ENCODE results near the gene MR1.

Gene MR1

DNA sequence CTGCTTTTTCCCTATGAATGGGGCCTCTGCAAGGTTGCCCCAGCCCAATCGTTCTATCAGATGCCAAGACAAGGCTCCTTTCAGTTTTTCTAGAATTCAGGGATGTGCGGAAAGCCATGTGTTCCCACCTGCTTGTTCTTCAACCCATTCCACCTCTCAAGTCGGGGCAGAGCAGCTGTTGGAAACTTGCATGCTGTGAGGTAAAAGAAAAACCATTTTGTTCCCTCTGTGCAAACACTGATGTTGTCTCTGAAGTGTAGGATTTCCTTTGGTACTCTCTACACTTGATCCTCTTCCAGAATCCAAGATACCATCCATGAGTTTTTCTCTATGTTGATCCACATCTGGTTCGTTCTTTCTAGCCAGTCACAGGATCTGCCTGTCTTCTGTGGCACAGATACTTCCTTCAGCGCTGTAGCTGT, 62.0 kb downstream of the MR1 start:
- no peak overlapping the region for H3K4me3 ChIP-seq (ENCODE audit: control insufficient read depth, low read depth, low read length)
- no peak for DNase-seq (ENCODE audit: low read depth)
- TF ChIP-seq, protein P1, sequence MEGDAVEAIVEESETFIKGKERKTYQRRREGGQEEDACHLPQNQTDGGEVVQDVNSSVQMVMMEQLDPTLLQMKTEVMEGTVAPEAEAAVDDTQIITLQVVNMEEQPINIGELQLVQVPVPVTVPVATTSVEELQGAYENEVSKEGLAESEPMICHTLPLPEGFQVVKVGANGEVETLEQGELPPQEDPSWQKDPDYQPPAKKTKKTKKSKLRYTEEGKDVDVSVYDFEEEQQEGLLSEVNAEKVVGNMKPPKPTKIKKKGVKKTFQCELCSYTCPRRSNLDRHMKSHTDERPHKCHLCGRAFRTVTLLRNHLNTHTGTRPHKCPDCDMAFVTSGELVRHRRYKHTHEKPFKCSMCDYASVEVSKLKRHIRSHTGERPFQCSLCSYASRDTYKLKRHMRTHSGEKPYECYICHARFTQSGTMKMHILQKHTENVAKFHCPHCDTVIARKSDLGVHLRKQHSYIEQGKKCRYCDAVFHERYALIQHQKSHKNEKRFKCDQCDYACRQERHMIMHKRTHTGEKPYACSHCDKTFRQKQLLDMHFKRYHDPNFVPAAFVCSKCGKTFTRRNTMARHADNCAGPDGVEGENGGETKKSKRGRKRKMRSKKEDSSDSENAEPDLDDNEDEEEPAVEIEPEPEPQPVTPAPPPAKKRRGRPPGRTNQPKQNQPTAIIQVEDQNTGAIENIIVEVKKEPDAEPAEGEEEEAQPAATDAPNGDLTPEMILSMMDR (IDR thresholded peaks at IDR 0.05; ENCODE audit: control insufficient read depth, insufficient read depth, low read depth, low read length, missing control alignments), result no peak

DNA sequence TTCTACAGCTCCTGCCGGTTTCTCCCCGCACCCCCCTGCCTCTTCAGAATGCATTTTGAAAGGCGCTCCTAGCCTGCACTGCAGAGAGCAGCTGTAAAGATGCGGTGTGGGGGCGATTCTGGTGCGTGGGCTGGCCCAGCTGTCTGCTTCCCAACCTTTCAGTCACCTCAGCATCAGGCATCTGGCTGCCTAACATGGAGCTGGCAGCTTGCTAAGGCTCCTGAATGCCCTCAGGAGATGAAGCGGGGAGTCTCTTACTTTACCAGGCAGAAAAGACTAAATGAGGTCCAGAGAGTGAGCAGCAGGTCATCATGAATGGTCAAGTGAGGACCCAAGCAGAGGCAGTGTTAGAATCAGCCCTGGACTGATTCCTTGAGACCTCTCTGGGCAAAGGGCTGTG, 63.5 kb downstream of the MR1 start:
- no peak overlapping the region for H3K4me3 ChIP-seq (ENCODE audit: control insufficient read depth, low read depth, low read length)
- TF ChIP-seq, protein P1 (IDR thresholded peaks at IDR 0.05; ENCODE audit: control insufficient read depth, insufficient read depth, low read depth, low read length, missing control alignments), result no peak
- DNase-seq (ENCODE audit: low read depth), result no peak

DNA sequence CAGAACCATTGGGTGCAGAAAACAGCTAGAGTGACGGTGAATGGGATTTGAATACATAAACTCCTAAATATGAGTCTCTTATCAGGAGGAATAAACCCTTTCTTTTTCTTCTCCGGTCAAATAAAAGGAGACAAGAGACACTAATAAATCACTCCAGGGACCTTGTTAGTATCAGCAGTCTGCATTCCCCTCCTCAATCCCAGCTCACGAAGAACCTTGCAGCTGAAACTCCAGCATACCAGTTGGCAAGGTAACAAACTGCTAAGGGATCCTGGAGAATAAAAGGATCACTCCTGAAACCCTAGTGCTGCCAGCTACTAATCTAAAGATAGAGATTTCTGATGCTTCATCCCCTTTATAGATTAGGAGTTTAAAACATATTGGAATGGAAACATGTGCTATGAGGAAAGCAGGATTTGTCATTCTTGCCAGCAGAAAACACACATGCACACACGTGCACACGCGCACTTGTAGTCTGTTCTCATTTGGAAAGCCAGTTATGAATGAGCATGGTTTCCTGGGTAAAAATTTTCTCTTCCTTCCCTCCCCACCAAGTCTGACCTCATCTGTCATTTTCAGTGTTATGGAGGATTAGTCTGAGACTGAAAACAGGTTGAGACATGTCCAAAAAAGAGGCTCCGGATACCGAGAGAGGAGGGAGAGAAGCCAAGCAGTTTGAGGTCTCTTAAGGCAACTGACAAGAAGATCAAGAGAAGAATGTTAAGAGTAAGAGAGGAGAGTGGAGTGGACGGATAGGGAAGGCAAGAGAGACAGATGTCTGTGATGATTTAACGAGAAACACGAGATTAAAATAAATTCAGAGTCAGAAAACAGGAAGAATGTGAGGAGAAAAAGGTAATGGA, 65.6 kb downstream of the MR1 start:
- TF ChIP-seq, protein P1 (IDR thresholded peaks at IDR 0.05; ENCODE audit: control insufficient read depth, insufficient read depth, low read depth, low read length, missing control alignments), result no peak
- H3K4me3 ChIP-seq (ENCODE audit: control insufficient read depth, low read depth, low read length), result no peak overlapping the region
- DNase-seq (ENCODE audit: low read depth), result no peak

DNA sequence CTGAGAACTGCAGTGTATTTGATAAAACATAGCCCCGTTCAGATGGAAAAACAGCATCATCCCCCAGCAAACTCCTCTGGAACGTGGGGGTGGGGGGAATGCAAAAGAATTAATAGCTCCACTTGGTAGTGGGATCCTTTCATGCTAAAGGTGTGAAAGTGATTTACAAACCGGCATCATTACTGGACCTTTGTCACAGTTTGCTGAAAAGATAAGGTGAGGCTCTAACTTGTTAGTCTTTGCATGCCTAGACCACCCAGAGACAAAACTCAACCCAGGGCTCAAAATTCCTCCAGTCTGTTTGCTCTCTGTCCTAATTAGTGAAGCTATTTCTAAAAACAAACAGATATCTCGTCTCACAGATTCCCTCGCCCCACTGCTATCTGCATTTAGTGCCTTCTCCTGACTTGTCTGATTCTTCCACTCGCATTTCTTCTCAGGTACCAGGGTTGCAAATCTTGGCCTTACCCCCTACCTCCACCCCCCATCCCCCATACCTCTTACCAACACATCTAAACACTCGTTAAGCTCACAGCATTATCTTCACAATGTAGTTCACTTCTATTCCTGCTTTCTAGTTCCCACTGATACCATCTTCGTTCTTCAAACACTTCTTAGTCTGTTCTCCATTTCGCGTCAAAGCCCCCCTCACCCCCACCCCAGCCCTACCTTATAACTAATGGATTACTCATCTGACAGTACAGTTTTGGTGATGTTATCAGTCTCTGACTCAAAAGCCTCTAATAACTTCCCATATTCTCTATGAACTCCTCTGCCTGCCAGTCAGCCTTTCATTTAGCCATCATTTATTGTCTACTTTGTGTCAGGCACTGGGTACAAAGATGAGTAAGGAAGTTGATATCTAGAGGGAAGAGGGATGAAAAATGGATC, 66.5 kb downstream of the MR1 start:
- no peak overlapping the region for H3K4me3 ChIP-seq (ENCODE audit: control insufficient read depth, low read depth, low read length)
- TF ChIP-seq, protein P1 (IDR thresholded peaks at IDR 0.05; ENCODE audit: control insufficient read depth, insufficient read depth, low read depth, low read length, missing control alignments), result no peak
- no peak for DNase-seq (ENCODE audit: low read depth)

DNA sequence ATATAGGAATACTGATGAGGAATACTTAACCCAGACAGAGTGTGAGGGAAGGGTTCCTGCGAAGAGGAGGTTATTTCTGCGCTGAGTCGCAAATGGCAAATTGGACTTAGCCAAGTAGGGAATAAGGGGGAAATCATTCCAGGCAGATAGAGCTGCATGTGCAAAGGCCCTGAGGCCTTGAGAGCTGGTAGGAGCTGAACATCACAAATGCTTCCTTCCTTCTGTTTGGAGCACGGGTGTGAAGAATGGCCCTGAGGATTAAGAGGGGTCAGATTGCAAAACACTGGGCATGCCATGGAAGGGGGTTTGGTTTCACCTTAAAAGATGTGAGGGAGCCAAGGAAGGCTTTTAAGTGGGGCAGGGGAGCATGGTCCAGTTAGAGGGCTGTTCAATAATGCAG, 67.2 kb downstream of the MR1 start:
- H3K4me3 ChIP-seq (ENCODE audit: control insufficient read depth, low read depth, low read length), result no peak overlapping the region
- no peak for DNase-seq (ENCODE audit: low read depth)
- TF ChIP-seq, protein P1 (IDR thresholded peaks at IDR 0.05; ENCODE audit: control insufficient read depth, insufficient read depth, low read depth, low read length, missing control alignments), result no peak

DNA sequence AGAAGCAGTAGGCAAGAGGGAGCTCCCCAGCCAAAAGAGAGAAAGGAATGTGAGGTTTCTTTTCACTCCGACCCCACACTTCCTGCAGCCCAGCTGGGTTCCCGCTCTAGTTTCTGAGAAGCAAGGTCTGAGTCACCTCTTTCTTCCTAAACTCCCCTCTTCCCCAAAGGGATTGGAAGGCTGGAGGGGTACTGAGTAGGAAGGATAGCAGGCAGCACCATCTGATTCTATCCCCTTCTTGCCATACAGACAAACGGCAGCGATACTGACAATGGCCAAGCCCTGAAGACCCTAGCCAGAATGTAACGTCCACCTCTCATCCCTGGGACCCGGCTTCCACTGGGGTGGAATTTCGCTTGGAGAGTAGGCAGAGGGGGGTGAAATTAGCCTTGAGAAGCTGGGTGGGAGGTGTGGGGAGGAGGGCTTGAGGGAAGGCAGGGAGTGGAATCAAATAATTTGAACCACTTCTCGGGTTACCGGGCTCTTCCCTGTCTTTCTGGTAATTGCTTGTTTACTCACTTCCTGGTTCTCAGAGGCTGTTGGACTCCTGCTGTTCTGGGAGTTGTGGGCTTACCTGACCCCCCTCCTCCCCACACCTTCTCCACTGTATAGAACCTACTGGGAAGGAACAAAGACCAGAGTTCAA, 67.9 kb downstream of the MR1 start:
- TF ChIP-seq, protein P1 (IDR thresholded peaks at IDR 0.05; ENCODE audit: control insufficient read depth, insufficient read depth, low read depth, low read length, missing control alignments), result no peak
- DNase-seq (ENCODE audit: low read depth), result no peak
- no peak overlapping the region for H3K4me3 ChIP-seq (ENCODE audit: control insufficient read depth, low read depth, low read length)
